ENCODE data around the gene AGPS.

- TF ChIP-seq CTCF (IDR thresholded peaks at IDR 0.05), result no peak
- no peak for TF ChIP-seq EP300 (IDR thresholded peaks at IDR 0.05)
These were observed 165.2 kb downstream of the AGPS start for GRCh38 chr2:177557794-177558193.

Measured in gastroesophageal sphincter (tissue), 3 donors.